ENCODE measurements around the gene MANSC4. TPM values are rescaled to one million over a fixed set of nuclear protein-coding genes. Genes with fewer than 3 reads are reported as not detected.
"Not testable (repeated sequence)": the region's sequence is repeated elsewhere in the genome, so short reads cannot be mapped to it uniquely, and the experiment has no call there.

Gene MANSC4
- total and polyA plus RNA-seq, 4 donors, result 0.41 to 0.62 TPM; not detected in 2

- no peak for DNase-seq (ENCODE audit: low read depth in 4 of 6, low spot score in 6 of 6)
- Histone ChIP-seq H3K27ac (ENCODE audit: low read depth, low read length) (no peak overlapping the region), H3K27me3 (ENCODE audit: control insufficient read depth, insufficient read depth, low read length) (no peaks in the 10 kb centered on the region), H3K36me3 (ENCODE audit: control insufficient read depth, insufficient read depth, low read length) (no peaks in the 10 kb centered on the region), H3K9me3 (ENCODE audit: control insufficient read depth, insufficient read depth, low read length) (no peaks in the 10 kb centered on the region), H3K4me3 (ENCODE audit: low read depth, low read length) (no peak overlapping the region), H3K4me1 (ENCODE audit: control insufficient read depth, insufficient read depth, low read length) (no peaks in the 10 kb centered on the region)
- 100% methylated on average over 2 of the region's 3 CpGs for WGBS (ENCODE audit: insufficient coverage)
Measured at GRCh38 chr12:27766587-27766986, 13.4 kb downstream of the MANSC4 start.

- Histone ChIP-seq H3K4me1 (ENCODE audit: control insufficient read depth, insufficient read depth, low read length) (no peaks in the 10 kb centered on the region), H3K27me3 (ENCODE audit: control insufficient read depth, insufficient read depth, low read length) (no peaks in the 10 kb centered on the region), H3K27ac (ENCODE audit: low read depth, low read length) (no peak overlapping the region), H3K4me3 (ENCODE audit: low read depth, low read length) (no peak overlapping the region), H3K36me3 (ENCODE audit: control insufficient read depth, insufficient read depth, low read length) (peaks cover 2% of the 10 kb centered on the region), H3K9me3 (ENCODE audit: control insufficient read depth, insufficient read depth, low read length) (no peaks in the 10 kb centered on the region)
- no peak for DNase-seq (ENCODE audit: low read depth in 4 of 6, low spot score in 6 of 6)
- WGBS (ENCODE audit: insufficient coverage), result 94% methylated on average over 2 of the region's 2 CpGs
Measured at GRCh38 chr12:27762757-27763156, 17.3 kb downstream of the MANSC4 start.

GRCh38 chr12:27756670-27757195 is 23.3 kb downstream of the MANSC4 start:
- Histone ChIP-seq H3K27me3 (ENCODE audit: control insufficient read depth, insufficient read depth, low read length) (no peaks in the 10 kb centered on the region), H3K36me3 (ENCODE audit: control insufficient read depth, insufficient read depth, low read length) (peaks cover 10% of the 10 kb centered on the region), H3K4me1 (ENCODE audit: control insufficient read depth, insufficient read depth, low read length) (no peaks in the 10 kb centered on the region), H3K27ac (ENCODE audit: low read depth, low read length) (no peak overlapping the region), H3K9me3 (ENCODE audit: control insufficient read depth, insufficient read depth, low read length) (no peaks in the 10 kb centered on the region), H3K4me3 (ENCODE audit: low read depth, low read length) (no peak overlapping the region)
- WGBS (ENCODE audit: insufficient coverage), result 100% methylated on average over 3 of the region's 7 CpGs
- DNase-seq (ENCODE audit: low read depth in 4 of 6, low spot score in 6 of 6), result no peak

GRCh38 chr12:27754795-27755194 is 25.2 kb downstream of the MANSC4 start:
- Histone ChIP-seq H3K27ac (ENCODE audit: low read depth, low read length) (no peak overlapping the region), H3K4me1 (ENCODE audit: control insufficient read depth, insufficient read depth, low read length) (no peaks in the 10 kb centered on the region), H3K9me3 (ENCODE audit: control insufficient read depth, insufficient read depth, low read length) (no peaks in the 10 kb centered on the region), H3K27me3 (ENCODE audit: control insufficient read depth, insufficient read depth, low read length) (no peaks in the 10 kb centered on the region), H3K4me3 (ENCODE audit: low read depth, low read length) (no peak overlapping the region), H3K36me3 (ENCODE audit: control insufficient read depth, insufficient read depth, low read length) (peaks cover 13% of the 10 kb centered on the region)
- WGBS (ENCODE audit: insufficient coverage), result 79% methylated on average over 3 of the region's 3 CpGs
- DNase-seq (ENCODE audit: low read depth in 4 of 6, low spot score in 6 of 6), result no peak

- Histone ChIP-seq H3K4me3 (ENCODE audit: low read depth, low read length) (no peak overlapping the region), H3K4me1 (ENCODE audit: control insufficient read depth, insufficient read depth, low read length) (no peaks in the 10 kb centered on the region), H3K36me3 (ENCODE audit: control insufficient read depth, insufficient read depth, low read length) (peaks cover 8% of the 10 kb centered on the region), H3K9me3 (ENCODE audit: control insufficient read depth, insufficient read depth, low read length) (no peaks in the 10 kb centered on the region), H3K27ac (ENCODE audit: low read depth, low read length) (no peak overlapping the region), H3K27me3 (ENCODE audit: control insufficient read depth, insufficient read depth, low read length) (no peaks in the 10 kb centered on the region)
- no peak for DNase-seq (ENCODE audit: low read depth in 4 of 6, low spot score in 6 of 6)
- WGBS (ENCODE audit: insufficient coverage), result 93% methylated on average over 12 of the region's 15 CpGs
Measured at GRCh38 chr12:27751386-27752047, 28.5 kb downstream of the MANSC4 start.

GRCh38 chr12:27747111-27747820 is 32.8 kb downstream of the MANSC4 start:
- no peaks in the 10 kb centered on the region for H3K4me1 ChIP-seq (ENCODE audit: control insufficient read depth, insufficient read depth, low read length)
- DNase-seq (ENCODE audit: low read depth in 4 of 6, low spot score in 6 of 6), result no peak
- H3K27me3 ChIP-seq (ENCODE audit: control insufficient read depth, insufficient read depth, low read length), result no peaks in the 10 kb centered on the region
- no peak overlapping the region for H3K4me3 ChIP-seq (ENCODE audit: low read depth, low read length)
- no peak overlapping the region for H3K27ac ChIP-seq (ENCODE audit: low read depth, low read length)
- peaks cover 14% of the 10 kb centered on the region for H3K36me3 ChIP-seq (ENCODE audit: control insufficient read depth, insufficient read depth, low read length)
- H3K9me3 ChIP-seq (ENCODE audit: control insufficient read depth, insufficient read depth, low read length), result no peaks in the 10 kb centered on the region
- WGBS (ENCODE audit: insufficient coverage), result no CpG with 5 or more reads among the region's 3 CpGs

GRCh38 chr12:27745734-27746133 is 34.3 kb downstream of the MANSC4 start:
- not testable (repeated sequence) for DNase-seq (ENCODE audit: low read depth in 4 of 6, low spot score in 6 of 6); H3K36me3 ChIP-seq (ENCODE audit: control insufficient read depth, insufficient read depth, low read length); H3K9me3 ChIP-seq (ENCODE audit: control insufficient read depth, insufficient read depth, low read length); H3K4me3 ChIP-seq (ENCODE audit: low read depth, low read length); H3K4me1 ChIP-seq (ENCODE audit: control insufficient read depth, insufficient read depth, low read length); H3K27ac ChIP-seq (ENCODE audit: low read depth, low read length); H3K27me3 ChIP-seq (ENCODE audit: control insufficient read depth, insufficient read depth, low read length)
- 71% methylated on average over 1 of the region's 1 CpG for WGBS (ENCODE audit: insufficient coverage)

- H3K9me3 ChIP-seq (ENCODE audit: control insufficient read depth, insufficient read depth, low read length), result no peaks in the 10 kb centered on the region
- no peak overlapping the region for H3K27ac ChIP-seq (ENCODE audit: low read depth, low read length)
- no CpG with 5 or more reads among the region's 5 CpGs for WGBS (ENCODE audit: insufficient coverage)
- H3K4me1 ChIP-seq (ENCODE audit: control insufficient read depth, insufficient read depth, low read length), result no peaks in the 10 kb centered on the region
- DNase-seq (ENCODE audit: low read depth in 4 of 6, low spot score in 6 of 6), result no peak
- H3K27me3 ChIP-seq (ENCODE audit: control insufficient read depth, insufficient read depth, low read length), result no peaks in the 10 kb centered on the region
- no peak overlapping the region for H3K4me3 ChIP-seq (ENCODE audit: low read depth, low read length)
- peaks cover 14% of the 10 kb centered on the region for H3K36me3 ChIP-seq (ENCODE audit: control insufficient read depth, insufficient read depth, low read length)
Measured at GRCh38 chr12:27743601-27744000, 36.4 kb downstream of the MANSC4 start.

GRCh38 chr12:27734321-27734720 is 45.7 kb downstream of the MANSC4 start:
- 96% methylated on average over 4 of the region's 9 CpGs for whole genome bisulfite sequencing (ENCODE audit: insufficient coverage)
- H3K4me1 ChIP-seq (ENCODE audit: control insufficient read depth, insufficient read depth, low read length); H3K27me3 ChIP-seq (ENCODE audit: control insufficient read depth, insufficient read depth, low read length); H3K9me3 ChIP-seq (ENCODE audit: control insufficient read depth, insufficient read depth, low read length); DNase-seq (ENCODE audit: low read depth in 4 of 6, low spot score in 6 of 6); H3K4me3 ChIP-seq (ENCODE audit: low read depth, low read length); H3K27ac ChIP-seq (ENCODE audit: low read depth, low read length): not testable (repeated sequence)
- peaks cover 14% of the 10 kb centered on the region for H3K36me3 ChIP-seq (ENCODE audit: control insufficient read depth, insufficient read depth, low read length)

GRCh38 chr12:27733791-27734190 is 46.2 kb downstream of the MANSC4 start:
- Histone ChIP-seq H3K9me3 (ENCODE audit: control insufficient read depth, insufficient read depth, low read length) (no peaks in the 10 kb centered on the region), H3K36me3 (ENCODE audit: control insufficient read depth, insufficient read depth, low read length) (peaks cover 12% of the 10 kb centered on the region), H3K27me3 (ENCODE audit: control insufficient read depth, insufficient read depth, low read length) (no peaks in the 10 kb centered on the region), H3K27ac (ENCODE audit: low read depth, low read length) (no peak overlapping the region), H3K4me3 (ENCODE audit: low read depth, low read length) (no peak overlapping the region), H3K4me1 (ENCODE audit: control insufficient read depth, insufficient read depth, low read length) (no peaks in the 10 kb centered on the region)
- WGBS (ENCODE audit: insufficient coverage), result no CpG with 5 or more reads among the region's 1 CpG
- DNase-seq (ENCODE audit: low read depth in 4 of 6, low spot score in 6 of 6), result no peak
